ENCODE data around the gene VDAC2. TPM values are rescaled to one million over a fixed set of nuclear protein-coding genes. Genes with fewer than 3 reads are reported as not detected.
A peak's percentile ranks its signal among the peaks of the same experiment; 100 is the strongest.

The VDAC2 gene
- total RNA-seq, 4 donors from 2014 or later: 121 to 145 (median 140) TPM

- peak in 1 of 2 donors; percentile 80 for DNase-seq (ENCODE audit: low spot score in 2 of 2)
- 83 to 89% methylated on average over 12 of the region's 12 CpGs for WGBS, 2 donors
- intact Hi-C loops (cut with DNase I; ENCODE audit: low total_unique reads): no loop called here
- TF ChIP-seq POLR2A (IDR thresholded peaks at IDR 0.05): no peak
- TF ChIP-seq CTCF (IDR thresholded peaks at IDR 0.05): no peak
- H3K4me3 ChIP-seq (ENCODE audit: low read depth, poor library complexity, severe bottlenecking): no peak overlapping the region
Observed at GRCh38 chr10:75240329-75241076, 29.9 kb downstream of the VDAC2 start.

DNA sequence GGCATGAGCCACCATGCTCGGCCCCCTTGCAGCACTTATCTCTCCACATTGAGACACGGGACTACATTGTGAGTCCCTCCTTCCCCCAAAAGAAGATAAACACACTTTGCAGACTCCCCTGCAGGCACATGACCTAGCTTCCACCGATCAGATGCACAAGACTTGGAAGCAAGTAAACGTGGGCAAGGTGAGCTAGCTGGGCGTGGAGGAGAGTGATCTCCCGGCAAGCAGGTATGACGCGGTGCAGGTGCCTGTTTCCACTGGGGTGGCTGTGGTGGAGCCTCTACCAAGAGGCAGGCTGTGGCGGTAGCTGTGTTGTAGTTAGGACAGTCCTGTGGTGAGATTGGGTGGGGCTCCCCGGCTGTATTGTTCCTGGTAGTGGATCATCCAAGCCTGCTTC, 32.8 kb downstream of the VDAC2 start:
- DNase-seq (ENCODE audit: low spot score in 2 of 2): peak in 1 of 2 donors; percentile 86
- WGBS, 2 donors: 46 to 78% methylated on average over 10 of the region's 10 CpGs
- intact Hi-C loops (cut with DNase I; ENCODE audit: low total_unique reads): no loop called here
- no peak for TF ChIP-seq POLR2A (IDR thresholded peaks at IDR 0.05)
- TF ChIP-seq CTCF (IDR thresholded peaks at IDR 0.05): no peak
- no peak overlapping the region for H3K4me3 ChIP-seq (ENCODE audit: low read depth, poor library complexity, severe bottlenecking)

DNA sequence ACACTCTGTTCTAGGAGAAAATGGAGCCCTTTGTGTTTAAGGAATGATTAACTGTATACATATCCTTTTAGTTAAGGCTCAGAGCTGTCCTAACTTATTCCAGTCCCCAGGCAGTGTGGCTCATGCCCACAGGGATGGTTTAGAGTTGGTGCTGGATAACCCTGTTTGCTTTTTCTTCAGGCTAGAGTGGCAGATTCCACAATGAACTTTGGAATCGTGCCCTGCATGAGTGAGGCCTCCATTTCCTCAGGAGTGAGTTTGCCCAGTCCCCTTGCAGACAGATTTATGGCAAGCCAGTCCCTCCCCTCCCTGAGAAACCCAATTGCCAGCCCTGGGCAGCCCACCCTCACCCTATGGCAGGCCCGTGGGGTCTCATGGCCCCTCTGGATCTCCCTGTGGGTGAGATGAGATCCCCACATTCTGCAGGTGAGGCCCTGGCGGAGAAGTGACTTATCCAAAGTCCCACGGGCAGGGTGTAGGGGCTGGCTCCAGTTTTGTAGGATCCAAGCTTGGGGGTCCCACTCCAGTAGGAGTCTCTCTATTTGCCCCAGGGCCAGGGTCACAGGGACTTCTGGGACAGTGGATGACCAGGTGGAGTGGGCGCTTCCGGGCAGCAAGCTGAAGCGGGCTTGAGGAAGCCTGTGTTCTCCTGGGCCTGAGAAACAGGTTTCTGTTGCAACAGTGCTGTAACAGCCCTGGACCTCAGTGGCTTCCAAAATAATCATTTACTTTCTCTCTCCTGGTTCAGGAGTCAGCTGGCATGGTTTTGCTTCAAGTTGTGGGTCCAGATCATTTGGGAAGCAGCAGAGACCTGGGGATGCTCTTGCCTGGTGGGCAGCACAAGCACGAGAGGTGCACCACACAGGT, 34.1 kb downstream of the VDAC2 start:
- intact Hi-C loops (cut with DNase I; ENCODE audit: low total_unique reads): no loop called here
- no peak overlapping the region for H3K4me3 ChIP-seq (ENCODE audit: low read depth, poor library complexity, severe bottlenecking)
- DNase-seq (ENCODE audit: low spot score in 2 of 2): peak in 1 of 2 donors; percentile 64
- WGBS, 2 donors: 71 to 77% methylated on average over 4 to 6 of the region's 8 CpGs
- TF ChIP-seq POLR2A (IDR thresholded peaks at IDR 0.05) (no peak), CTCF (IDR thresholded peaks at IDR 0.05) (no peak)

GRCh38 chr10:75245354-75246250, 35.0 kb downstream of the VDAC2 start:
- peak in 1 of 2 donors; percentile 81 for DNase-seq (ENCODE audit: low spot score in 2 of 2)

More at GRCh38 chr10:75245354-75246250, 35.0 kb downstream of the VDAC2 start:
- 63 to 68% methylated on average over 10 of the region's 10 CpGs for WGBS, 2 donors
- no peak for TF ChIP-seq CTCF (IDR thresholded peaks at IDR 0.05)
- no peak for TF ChIP-seq POLR2A (IDR thresholded peaks at IDR 0.05)
- no peak overlapping the region for H3K4me3 ChIP-seq (ENCODE audit: low read depth, poor library complexity, severe bottlenecking)
- intact Hi-C loops (cut with DNase I; ENCODE audit: low total_unique reads): no loop called here
